Fibroblast of pulmonary artery (primary cell): Measurements from ENCODE around the gene CHID1.

Experiments used
- DNase-seq: peaks from one replicate; pipeline ENCODE4 v3.0.0-alpha.2; 2010; ENCODE audit warnings: low read depth
- H3K4me3 ChIP-seq: replicated peaks from 2 replicates; pipeline ENCODE4 v1.5.1; 2011; ENCODE audit warnings: low read depth, mild to moderate bottlenecking, control low read depth, low read length, moderate library complexity
- CTCF ChIP-seq: IDR thresholded peaks from 2 replicates; pipeline ENCODE4 v1.5.1; 2011; ENCODE audit warnings: mild to moderate bottlenecking, control low read depth, low read length, inconsistent platforms; ENCODE audit errors: missing control alignments

CHID1 gene

DNA sequence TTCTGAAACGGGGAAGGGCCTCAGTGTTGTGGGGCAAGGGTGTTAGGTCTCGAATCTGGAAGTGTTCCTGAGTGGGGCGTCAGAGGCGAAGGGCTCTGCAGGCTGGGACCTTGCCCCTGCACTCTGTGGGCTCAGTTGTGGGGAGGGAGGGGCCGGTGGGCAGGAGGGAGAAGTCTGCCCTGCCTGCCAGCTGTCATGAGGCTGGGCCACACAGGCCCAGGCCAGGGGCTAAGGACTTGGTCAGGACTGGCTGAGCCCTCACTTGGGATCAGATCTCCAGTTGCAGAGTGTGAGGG, 82.8 kb downstream of the CHID1 start, which contains the start of gene CRACR2B:
TSS of gene CRACR2B (plus strand) at position 23 of the 296 bp plus-strand sequence. CDS start 689 bp downstream, outside the sequence.
- no peak within 1 kb of the TSS for H3K4me3 ChIP-seq
- DNase-seq: no peak

DNA sequence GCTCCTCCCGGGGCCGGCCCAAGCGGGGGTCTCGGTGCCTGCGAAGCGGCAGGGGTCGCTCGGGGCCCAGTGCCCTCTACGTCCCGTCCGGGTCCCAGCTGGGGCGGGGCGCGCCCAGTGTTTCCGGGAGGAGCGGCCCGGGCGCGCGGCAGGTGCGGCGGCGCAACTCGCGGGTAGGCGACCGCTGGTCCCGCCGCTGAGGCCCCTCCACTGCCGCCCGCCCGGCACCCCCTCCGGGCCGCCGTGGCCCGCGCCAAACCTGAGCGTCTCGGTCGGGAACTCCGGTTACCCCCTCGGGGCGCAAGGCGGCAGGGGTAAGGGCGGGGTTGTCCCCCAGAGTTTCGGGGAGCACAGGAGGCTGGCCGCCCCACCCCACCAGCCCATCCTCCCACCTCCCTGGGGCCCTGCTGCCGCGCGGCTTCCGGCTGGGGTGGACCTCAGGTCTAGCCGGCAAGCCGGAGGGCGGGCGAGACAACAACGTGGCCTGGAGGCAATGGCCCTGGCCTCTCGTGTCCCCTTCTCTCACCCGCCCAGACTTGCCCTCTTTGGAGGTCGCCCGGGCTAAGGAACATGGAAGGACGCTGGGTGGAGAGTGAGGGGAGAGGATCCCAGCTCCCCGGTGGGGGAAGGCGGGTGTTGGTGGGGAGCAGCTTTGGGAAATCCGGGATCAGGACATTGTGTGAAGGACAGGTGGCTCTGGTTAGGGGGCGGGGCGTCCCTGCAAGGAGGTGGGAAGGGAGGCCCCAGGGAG, 83.3 kb downstream of the CHID1 start:
- no peak overlapping the region for H3K4me3 ChIP-seq
- TF ChIP-seq CTCF: no peak
- DNase-seq: no peak

More for the DNA sequence above, 82.8 kb downstream of the CHID1 start, which contains the start of gene CRACR2B:
- TF ChIP-seq CTCF: no peak

DNA sequence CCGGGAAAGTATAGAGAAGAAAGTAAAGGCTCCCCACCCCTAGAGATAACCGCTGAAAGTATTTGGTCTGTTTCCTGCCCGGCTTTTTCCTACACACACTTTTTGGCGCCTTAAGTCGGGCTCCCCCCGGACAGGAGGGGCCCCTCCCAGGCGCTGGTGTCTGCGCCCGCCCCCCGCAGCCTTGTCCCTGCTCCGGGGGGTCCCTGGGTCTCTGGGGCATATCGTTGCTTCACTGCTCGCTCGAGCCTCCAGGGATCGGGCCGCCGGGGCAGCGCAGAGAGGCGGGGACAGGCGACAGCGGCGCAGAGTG, 83.8 kb downstream of the CHID1 start:
- no peak overlapping the region for H3K4me3 ChIP-seq
- TF ChIP-seq CTCF: no peak
- DNase-seq: no peak

DNA sequence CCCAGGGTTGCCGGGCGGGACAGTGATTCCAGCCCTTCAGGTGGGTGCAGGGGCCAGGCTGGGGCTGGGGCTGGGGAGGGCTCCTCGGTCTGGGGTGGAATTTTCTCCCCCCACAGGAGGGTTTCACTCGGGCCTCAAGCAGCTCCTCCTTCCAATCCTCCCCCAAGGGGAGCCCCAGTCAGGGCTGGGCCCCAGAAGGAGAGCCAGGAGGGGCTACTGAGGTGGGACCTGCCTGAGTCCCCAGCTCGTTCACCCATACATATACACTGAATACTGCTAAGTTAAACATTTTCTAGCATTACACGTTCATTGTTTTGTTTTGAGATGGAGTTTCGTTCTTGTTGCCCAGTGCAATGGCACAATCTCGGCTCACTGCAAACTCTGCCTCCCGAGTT, 84.4 kb downstream of the CHID1 start:
- DNase-seq: no peak
- no peak for TF ChIP-seq CTCF
- no peak overlapping the region for H3K4me3 ChIP-seq

DNA sequence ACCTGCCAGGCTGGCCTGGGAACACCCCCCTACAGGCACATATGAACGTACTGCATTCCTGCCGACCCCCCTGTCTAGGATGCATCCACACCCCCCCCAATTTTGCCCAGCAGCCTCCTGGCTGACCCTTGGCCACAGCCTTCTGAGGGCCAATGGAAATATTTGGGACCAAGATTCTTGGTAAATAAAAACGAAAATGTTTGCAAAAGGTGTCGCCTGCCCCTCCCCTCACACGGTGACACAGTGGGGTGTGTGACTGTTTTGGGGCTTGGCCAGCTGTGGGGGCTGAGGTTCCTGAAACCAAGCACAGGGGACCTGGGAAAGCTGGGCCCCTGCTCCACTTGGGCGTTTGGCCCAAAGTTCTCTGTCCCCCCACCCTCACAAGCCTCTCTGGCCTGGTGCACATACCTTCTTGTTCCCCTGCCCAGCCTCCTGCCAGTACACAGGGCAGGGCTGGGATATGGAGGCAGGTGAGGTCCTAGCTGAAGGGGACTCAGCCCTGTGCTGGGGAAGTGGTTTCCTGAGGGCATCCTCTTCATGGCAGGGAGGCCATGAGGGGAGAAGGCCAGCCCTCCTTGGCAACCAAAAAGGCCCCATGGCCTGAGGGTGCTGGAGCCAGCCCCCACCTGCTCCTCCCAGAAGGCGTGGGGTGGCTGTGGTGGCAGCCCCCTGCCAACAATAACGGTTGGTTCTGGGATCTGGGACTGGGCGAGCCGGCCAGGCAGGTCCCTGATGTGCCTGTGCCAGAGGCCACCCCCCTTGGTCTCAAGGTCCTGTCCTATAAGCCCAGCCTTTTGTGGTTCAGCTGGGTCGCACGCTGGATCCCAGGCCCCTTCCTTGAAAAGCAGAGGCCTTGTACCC, 85.0 kb downstream of the CHID1 start:
- DNase-seq: no peak
- no peak overlapping the region for H3K4me3 ChIP-seq
- no peak for TF ChIP-seq CTCF

- TF ChIP-seq CTCF: no peak
- no peak overlapping the region for H3K4me3 ChIP-seq
- no peak for DNase-seq
These were observed 85.7 kb downstream of the CHID1 start for GRCh38 chr11:824942-825341.
